Measurements from ENCODE around the gene CPSF4.

- TF ChIP-seq POLR2A (IDR thresholded peaks at IDR 0.05; ENCODE audit: low read depth, low read length), result peak; percentile 45; the same call in 1 of the 2 replicates
- TF ChIP-seq TAF1 (IDR thresholded peaks at IDR 0.05; ENCODE audit: low read depth, low read length), result no peak
- TF ChIP-seq POLR2AphosphoS5 (IDR thresholded peaks at IDR 0.05; ENCODE audit: low read depth, low read length), result peak; percentile 52; the same call in 1 of the 2 replicates
- TF ChIP-seq SPI1 (IDR thresholded peaks at IDR 0.05; ENCODE audit: low read depth, low read length), result no peak
- no peak for TF ChIP-seq POU2F2 (IDR thresholded peaks at IDR 0.05; ENCODE audit: low read depth, low read length)
- TF ChIP-seq PAX5 (IDR thresholded peaks at IDR 0.05; ENCODE audit: insufficient read depth, low read length, severe bottlenecking), result no peak
Measured at GRCh38 chr7:99419323-99420021, 19.3 kb upstream of the CPSF4 start.
